ENCODE data around the gene NPLOC4. TPM values are rescaled to one million over a fixed set of nuclear protein-coding genes. Genes with fewer than 3 reads are reported as not detected.

NPLOC4 gene
- total and polyA plus RNA-seq, 11 donors = 28.2 to 133 (median 99.2) TPM

DNA sequence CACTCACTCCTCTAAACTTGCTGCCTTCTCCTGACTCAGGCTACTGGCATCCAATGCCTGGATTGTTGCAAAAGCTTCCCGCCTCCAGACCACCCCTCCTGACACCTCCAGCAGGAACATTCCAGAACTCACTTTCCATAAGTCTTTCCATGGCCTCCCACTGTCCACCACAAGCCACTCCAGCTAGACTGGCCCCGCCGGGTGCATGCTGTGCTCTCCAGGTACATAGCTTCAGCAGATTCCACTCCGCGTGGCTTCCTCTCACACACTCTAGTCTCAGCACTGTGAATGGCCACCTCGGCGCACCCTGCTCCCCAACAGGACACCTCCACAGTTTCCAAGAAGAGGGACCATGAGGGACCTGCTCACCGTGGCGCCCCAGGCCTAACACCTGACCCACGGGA lies 58.9 kb downstream of the NPLOC4 start:
- Histone ChIP-seq H3K4me3 (no peak overlapping the region), H3K36me3 (peaks cover 0 to 84% (median 61%) of the 10 kb centered on the region in 9 donors), H3K27me3 (no peaks in the 10 kb centered on the region), H3K27ac (no peak overlapping the region), H3K9me3 (no peaks in the 10 kb centered on the region), H3K4me1 (peaks cover 0 to 40% (median 16%) of the 10 kb centered on the region in 12 donors)
- TF ChIP-seq, protein P1, sequence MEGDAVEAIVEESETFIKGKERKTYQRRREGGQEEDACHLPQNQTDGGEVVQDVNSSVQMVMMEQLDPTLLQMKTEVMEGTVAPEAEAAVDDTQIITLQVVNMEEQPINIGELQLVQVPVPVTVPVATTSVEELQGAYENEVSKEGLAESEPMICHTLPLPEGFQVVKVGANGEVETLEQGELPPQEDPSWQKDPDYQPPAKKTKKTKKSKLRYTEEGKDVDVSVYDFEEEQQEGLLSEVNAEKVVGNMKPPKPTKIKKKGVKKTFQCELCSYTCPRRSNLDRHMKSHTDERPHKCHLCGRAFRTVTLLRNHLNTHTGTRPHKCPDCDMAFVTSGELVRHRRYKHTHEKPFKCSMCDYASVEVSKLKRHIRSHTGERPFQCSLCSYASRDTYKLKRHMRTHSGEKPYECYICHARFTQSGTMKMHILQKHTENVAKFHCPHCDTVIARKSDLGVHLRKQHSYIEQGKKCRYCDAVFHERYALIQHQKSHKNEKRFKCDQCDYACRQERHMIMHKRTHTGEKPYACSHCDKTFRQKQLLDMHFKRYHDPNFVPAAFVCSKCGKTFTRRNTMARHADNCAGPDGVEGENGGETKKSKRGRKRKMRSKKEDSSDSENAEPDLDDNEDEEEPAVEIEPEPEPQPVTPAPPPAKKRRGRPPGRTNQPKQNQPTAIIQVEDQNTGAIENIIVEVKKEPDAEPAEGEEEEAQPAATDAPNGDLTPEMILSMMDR (IDR thresholded peaks at IDR 0.05) = no peak
- TF ChIP-seq POLR2A (IDR thresholded peaks at IDR 0.05) = no peak
- WGBS, 4 donors = 95 to 96% (median 96%) methylated on average over 10 of the region's 10 CpGs
- ATAC-seq (no peak), DNase-seq (no peak)
- intact Hi-C loops (cut with DNase I) = no loop called here

DNA sequence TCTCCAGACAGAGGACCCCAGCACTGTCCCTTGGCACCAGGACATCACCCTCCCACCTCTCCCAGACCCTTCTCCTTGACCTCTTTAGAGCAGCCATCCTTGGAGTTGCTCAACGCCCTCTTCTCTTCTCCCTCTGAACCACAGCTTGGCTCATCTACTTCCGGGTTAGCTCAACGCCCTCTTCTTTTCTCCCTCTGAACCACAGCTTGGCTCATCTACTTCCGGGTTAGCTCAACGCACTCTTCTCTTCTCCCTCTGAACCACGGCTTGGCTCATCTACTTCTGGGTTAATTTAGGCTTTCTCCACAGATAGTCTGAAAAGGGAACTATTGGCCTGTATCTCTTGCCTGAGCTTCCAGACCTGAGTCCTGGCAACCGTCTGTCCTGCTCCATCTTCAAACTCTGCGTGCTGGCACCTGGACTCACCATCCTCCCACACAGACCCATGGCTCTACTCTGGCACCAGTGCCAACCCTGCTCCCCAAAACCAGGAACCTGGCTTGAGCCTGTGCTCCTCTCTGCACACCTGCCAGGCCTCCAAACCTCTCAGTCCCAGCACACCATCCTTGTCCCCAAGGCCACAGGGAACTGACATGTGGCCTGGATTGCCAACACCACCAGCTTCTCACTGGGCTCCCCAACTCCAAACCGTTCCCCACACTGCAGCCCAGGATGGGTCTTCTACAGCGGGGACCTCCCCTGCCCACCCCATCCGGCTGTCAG lies 59.5 kb downstream of the NPLOC4 start:
- intact Hi-C loops (cut with DNase I) = no loop called here
- peak in 3 of 4 donors; percentile 8 to 63 (median 17) for ATAC-seq
- no peak for TF ChIP-seq POLR2A (IDR thresholded peaks at IDR 0.05)
- TF ChIP-seq, protein P1 (IDR thresholded peaks at IDR 0.05) = no peak
- peaks cover 0 to 84% (median 57%) of the 10 kb centered on the region in 9 donors for H3K36me3 ChIP-seq
- DNase-seq = no peak
- whole genome bisulfite sequencing, 4 donors = 74 to 88% (median 83%) methylated on average over 11 of the region's 11 CpGs
- H3K27ac ChIP-seq = peak overlapping the region in 3 of 12 donors; percentile 26 to 46 (median 32)
- no peaks in the 10 kb centered on the region for H3K9me3 ChIP-seq
- peaks cover 0 to 40% (median 16%) of the 10 kb centered on the region in 12 donors for H3K4me1 ChIP-seq
- peak overlapping the region in 5 of 12 donors; percentile 15 to 41 (median 22) for H3K4me3 ChIP-seq
- no peaks in the 10 kb centered on the region for H3K27me3 ChIP-seq

DNA sequence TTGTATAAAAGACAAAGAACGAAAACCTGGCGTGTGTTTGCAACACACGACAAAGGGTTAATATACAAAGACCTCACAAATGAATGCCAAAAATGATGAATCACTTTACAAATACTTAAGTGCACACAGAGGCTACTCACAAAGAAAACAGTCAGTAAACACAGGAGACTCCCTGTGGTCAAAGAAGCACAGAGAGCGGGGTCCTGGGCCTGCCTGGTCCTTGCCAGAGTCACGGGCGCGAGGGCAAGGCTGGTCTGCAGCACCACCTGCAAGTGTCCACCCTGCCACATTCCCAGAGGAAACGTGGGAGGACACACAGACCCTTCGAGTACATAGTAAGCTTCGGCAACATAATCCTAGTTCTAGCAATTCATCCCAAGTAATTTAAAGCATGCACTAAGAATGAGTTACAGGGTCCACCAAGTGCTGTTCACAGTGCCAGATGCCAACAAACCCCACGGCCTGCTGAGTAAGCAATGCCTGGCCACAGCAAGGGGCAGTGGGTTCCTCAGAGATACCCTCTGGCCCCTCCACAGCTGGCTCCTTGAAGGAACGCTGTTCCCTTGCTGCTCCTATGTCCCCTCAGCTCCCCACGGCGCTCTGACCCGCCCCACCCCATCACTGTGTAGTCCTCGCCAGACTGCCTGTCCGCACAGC lies 60.2 kb downstream of the NPLOC4 start:
- intact Hi-C loops (cut with DNase I) = no loop called here
- Histone ChIP-seq H3K27me3 (no peaks in the 10 kb centered on the region), H3K36me3 (peaks cover 0 to 83% (median 57%) of the 10 kb centered on the region in 9 donors), H3K4me3 (peak overlapping the region in 5 of 12 donors; percentile 15 to 41 (median 22)), H3K27ac (peak overlapping the region in 3 of 12 donors; percentile 26 to 46 (median 32)), H3K9me3 (no peaks in the 10 kb centered on the region), H3K4me1 (peaks cover 0 to 36% (median 16%) of the 10 kb centered on the region in 12 donors)
- WGBS, 4 donors = 66 to 72% (median 69%) methylated on average over 16 to 17 of the region's 17 CpGs
- TF ChIP-seq, protein P1 (IDR thresholded peaks at IDR 0.05) = no peak
- no peak for TF ChIP-seq POLR2A (IDR thresholded peaks at IDR 0.05)
- ATAC-seq (peak in 1 of 4 donors; percentile 36), DNase-seq (no peak)

DNA sequence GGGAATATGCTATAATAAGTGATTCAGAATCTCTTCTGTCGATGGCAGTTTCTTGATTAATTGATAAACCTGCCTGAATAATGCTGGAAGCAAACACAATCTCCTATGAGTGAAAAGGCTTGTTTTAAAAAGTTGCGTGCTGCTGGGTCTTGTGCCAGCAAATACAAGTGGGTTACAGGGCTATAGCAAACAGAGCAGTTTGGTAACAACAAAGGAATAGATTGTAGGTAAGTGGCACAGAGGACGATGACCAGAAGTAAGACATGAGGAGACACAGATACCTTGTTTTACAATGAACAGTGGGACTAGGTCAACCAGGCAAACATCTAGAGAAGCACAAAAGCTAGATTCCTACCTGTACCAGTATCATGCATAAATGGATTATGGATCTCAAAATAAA lies 61.1 kb downstream of the NPLOC4 start:
- no peak overlapping the region for H3K27ac ChIP-seq
- 90 to 92% (median 90%) methylated on average over 3 of the region's 3 CpGs for WGBS, 4 donors
- H3K4me1 ChIP-seq = peaks cover 0 to 33% (median 14%) of the 10 kb centered on the region in 12 donors
- DNase-seq (no peak), ATAC-seq (no peak)
- intact Hi-C loops (cut with DNase I) = no loop called here
- TF ChIP-seq, protein P1 (IDR thresholded peaks at IDR 0.05) = no peak
- TF ChIP-seq POLR2A (IDR thresholded peaks at IDR 0.05) = no peak
- H3K36me3 ChIP-seq = peaks cover 3 to 85% (median 60%) of the 10 kb centered on the region in 9 donors
- H3K27me3 ChIP-seq = no peaks in the 10 kb centered on the region
- H3K9me3 ChIP-seq = no peaks in the 10 kb centered on the region
- H3K4me3 ChIP-seq = no peak overlapping the region

Data from heart left ventricle (tissue), 16 donors.